ENCODE measurements around the gene YPEL1.
"Not testable (repeated sequence)": the region's sequence is repeated elsewhere in the genome, so short reads cannot be mapped to it uniquely, and the experiment has no call there.

Gene YPEL1

GRCh38 chr22:21724496-21724895 lies 11.1 kb downstream of the YPEL1 start:
- DNase-seq: not testable (repeated sequence)

GRCh38 chr22:21721195-21721852 lies 14.3 kb downstream of the YPEL1 start:
- DNase-seq: not testable (repeated sequence)

- DNase-seq: not testable (repeated sequence)
Measured at GRCh38 chr22:21720191-21720859, 15.3 kb downstream of the YPEL1 start.

- no peak for DNase-seq
Measured at GRCh38 chr22:21719024-21719423, 16.6 kb downstream of the YPEL1 start.

GRCh38 chr22:21718499-21718898 lies 17.1 kb downstream of the YPEL1 start:
- no peak for DNase-seq

GRCh38 chr22:21716395-21717122 lies 19.0 kb downstream of the YPEL1 start:
- DNase-seq: not testable (repeated sequence)

- DNase-seq: no peak
Measured at GRCh38 chr22:21714786-21715185, 20.8 kb downstream of the YPEL1 start.

GRCh38 chr22:21714059-21714770 lies 21.4 kb downstream of the YPEL1 start:
- DNase-seq: no peak

- no peak for DNase-seq
Measured at GRCh38 chr22:21713428-21714058, 22.1 kb downstream of the YPEL1 start.

GRCh38 chr22:21712751-21713427 lies 22.7 kb downstream of the YPEL1 start:
- peak; percentile 49 for DNase-seq

GRCh38 chr22:21711851-21712250 lies 23.7 kb downstream of the YPEL1 start:
- DNase-seq: no peak

GRCh38 chr22:21710156-21710555 lies 25.4 kb downstream of the YPEL1 start:
- no peak for DNase-seq

- DNase-seq: no peak
Measured at GRCh38 chr22:21709688-21710087, 25.9 kb downstream of the YPEL1 start.

- no peak for DNase-seq
Measured at GRCh38 chr22:21708960-21709359, 26.6 kb downstream of the YPEL1 start.

GRCh38 chr22:21707677-21708076 lies 27.9 kb downstream of the YPEL1 start:
- DNase-seq: no peak

- no peak for DNase-seq
Measured at GRCh38 chr22:21703684-21704316, 31.8 kb downstream of the YPEL1 start.

- no peak for DNase-seq
Measured at GRCh38 chr22:21702700-21703683, 32.6 kb downstream of the YPEL1 start.

- no peak for DNase-seq
Measured at GRCh38 chr22:21702094-21702493, 33.5 kb downstream of the YPEL1 start.

GRCh38 chr22:21701384-21701971 lies 34.1 kb downstream of the YPEL1 start:
- DNase-seq: no peak
